GM19463 (cell line): ENCODE data around the gene CD7.
"Not testable (repeated sequence)": the region's sequence is repeated elsewhere in the genome, so short reads cannot be mapped to it uniquely, and the experiment has no call there.

Source experiments
- ATAC-seq: cut with Tn5 transposase; IDR thresholded peaks from one replicate; pipeline ENCODE4 v1.9.1; 2021; ENCODE audit warnings: mild to moderate bottlenecking, moderate library complexity; ENCODE audit not compliant: unreplicated experiment

The CD7 gene

DNA sequence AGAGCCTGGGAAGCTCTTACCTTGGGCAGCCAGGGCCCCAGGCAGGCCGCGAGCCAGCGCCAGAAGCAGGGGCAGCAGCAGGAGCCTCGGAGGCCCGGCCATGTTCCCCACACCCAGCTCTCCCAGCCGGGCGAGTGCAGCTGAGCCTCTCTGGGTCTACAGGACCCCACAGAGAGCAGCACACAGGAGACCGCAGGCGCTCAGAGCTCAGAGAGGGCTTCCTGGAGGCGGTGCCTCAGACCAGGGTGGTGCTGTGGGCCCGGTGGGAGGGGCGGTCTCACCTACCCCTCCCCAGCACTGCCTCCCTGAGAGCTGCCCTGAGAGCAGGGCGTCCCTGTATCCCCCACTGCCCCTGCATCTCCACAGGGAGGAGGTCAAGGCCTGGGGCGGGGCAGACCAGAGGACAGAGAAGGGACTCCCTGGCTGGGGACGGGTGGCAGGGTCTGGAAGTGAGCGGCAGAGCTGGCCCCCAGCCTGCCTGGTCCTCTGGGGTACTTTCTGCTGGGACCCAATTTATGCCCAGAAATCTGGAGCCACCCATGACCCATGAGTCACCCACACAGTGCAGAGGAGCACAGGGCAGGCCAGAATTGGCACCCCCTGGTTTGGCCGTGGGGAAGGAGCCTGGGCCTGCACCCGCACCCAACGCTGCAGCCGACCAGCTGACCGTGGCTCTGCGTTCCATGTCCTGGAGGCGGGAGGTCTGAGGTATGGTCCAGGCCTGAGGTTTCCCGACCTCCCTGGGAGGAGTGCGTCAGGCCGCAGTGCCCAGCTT is at the start of gene CD7:
Gene CD7 (minus strand): TSS at position 215 of the 775 bp plus-strand sequence. CDS start 113 bp downstream, at position 102.
- no peak for ATAC-seq

DNA sequence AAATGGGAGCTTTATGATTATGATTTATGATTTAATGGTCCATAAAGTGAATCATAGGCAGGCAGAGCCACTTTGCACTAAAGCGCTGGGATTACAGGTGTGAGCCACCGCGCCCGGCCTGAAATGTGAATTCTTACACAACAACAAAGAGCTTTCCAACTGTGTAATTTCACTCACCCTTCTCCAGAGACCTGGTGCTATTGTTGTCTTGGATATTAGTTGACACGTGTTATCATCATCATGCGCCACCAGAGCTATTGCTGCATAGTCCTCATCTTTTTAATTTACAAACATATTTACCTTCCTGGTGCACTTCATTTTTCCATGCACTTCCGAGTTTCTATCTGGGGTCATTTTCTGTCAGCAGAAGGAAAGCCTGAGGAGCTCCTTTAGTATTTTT is 49.3 kb upstream of the CD7 start:
- ATAC-seq = no peak

DNA sequence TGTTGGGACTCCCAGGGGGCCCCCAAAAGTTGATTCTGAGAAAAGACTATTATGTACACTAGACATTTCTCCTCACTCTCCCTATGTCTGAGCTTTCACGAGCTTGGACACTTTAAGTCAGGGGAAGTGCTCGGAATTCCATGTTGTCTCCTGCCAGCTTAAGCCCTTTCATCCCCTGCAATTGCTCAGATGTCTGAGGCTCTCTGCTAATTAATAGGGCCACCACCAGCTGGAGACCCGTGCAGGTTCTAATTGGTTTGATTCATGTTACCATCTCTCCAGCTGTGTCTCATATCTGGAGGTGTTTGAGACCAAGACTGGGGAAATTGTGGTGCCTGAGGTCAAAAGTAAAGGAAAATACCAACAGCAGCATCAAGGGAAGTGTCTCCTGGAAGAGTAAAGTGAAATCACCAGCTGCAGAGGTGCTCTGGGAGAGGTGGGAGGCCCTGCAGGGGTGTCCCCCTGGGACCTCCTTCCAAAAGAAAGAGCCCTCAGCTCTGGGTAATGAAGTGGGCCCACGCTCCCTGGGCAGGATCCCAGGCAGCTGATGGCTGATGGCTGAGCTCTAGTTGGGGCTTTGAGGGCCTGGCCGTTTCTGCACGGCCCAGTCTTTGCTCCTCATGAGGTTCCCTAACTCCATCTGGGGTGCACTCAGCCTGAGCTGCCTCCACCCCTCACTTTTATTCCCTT is 48.3 kb upstream of the CD7 start:
- ATAC-seq = no peak

DNA sequence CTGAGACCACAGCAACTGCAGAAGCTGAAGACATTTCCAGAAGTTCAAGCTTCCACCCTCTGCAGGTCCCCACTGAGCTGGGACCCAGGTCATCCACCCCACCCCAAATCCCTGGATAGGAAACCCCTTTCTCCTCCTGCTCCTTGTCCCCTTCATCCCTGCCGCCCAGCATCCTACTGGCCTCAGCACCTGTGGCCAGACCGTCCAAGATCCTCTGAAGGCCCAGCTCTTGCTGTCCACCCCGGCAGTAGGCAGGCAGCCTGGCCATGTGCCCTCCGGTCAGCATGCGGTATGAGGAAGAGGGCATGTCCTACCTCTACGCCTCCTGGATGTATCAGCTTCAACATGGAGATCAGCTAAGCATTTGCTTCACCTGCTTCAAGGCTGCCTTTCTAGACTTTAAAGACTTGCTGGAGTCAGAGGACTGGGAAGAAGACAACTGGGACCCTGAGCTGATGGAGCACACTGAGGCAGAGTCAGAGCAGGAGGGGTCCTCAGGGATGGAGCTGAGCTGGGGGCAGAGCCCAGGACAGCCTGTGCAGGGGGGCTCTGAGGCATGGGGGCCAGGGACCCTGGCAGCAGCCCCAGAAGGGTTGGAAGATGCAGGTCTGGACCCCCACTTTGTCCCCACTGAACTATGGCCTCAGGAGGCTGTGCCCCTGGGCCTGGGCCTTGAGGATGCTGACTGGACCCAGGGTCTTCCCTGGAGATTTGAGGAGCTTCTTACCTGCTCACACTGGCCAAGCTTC is 44.7 kb upstream of the CD7 start:
- no peak for ATAC-seq

DNA sequence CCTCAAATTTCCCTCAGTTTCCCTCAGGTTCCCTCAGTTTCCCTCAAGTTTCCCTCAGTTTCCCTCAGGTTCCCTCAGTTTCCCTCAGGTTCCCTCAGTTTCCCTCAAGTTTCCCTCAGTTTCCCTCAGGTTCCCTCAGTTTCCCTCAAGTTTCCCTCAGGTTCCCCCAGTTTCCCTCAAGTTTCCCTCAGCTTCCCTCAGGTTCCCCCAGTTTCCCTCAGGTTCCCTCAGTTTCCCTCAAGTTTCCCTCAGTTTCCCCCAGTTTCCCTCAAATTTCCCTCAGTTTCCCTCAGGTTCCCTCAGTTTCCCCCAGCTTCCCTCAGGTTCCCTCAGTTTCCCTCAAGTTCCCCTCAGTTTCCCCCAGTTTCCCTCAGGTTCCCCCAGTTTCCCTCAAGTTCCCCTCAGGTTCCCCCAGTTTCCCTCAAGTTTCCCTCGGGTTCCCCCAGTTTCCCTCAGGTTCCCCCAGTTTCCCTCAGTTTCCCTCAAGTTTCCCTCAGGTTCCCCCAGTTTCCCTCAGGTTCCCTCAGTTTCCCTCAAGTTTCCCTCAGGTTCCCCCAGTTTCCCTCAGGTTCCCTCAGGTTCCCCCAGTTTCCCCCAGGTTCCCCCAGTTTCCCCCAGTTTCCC is 42.2 kb upstream of the CD7 start:
- not testable (repeated sequence) for ATAC-seq

DNA sequence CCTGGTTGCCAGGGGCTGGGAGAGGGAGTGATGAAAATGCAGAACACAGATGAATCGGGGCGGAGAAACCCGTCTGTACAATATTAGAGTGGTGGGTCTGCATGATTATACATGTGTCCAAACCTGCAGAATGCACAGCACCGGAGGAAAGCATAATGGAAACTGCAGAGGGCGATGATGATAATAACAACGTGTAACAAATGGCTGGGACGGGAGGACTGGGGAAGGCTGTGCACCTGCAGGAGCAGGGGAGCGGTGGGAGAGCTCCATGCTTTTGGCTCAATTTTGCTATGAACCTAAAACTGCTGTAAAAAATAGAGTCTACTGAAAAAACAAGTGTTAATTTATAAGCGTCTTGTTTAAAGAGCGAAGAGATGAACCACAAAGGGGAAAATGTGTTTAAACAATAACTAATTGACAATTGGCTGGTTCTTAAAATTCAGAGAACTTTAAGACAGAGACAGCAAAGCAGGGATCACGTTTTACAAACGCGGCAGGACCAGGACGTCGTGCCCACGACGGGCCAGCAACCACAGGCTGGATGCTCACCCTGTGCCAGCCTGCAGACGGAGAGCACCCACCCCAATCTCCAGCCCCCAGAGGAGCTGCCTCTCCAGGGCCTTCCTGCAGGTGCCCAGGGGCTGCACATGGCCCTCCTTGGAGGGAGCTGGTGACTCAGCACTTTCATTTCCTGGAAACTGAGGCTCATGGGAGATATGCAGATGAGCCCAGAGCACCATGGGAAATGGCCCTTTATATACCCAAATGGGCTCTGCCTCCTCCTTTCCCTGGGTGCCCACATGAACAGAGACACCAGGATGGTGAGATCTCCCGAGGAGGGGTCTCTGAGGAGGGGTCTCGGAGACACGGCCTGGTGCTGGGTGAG is 41.3 kb upstream of the CD7 start, which contains the start of gene TEX19:
Gene TEX19 (plus strand): TSS at position 783 of the 886 bp plus-strand sequence. CDS start 2,904 bp downstream, outside the sequence.
- no peak for ATAC-seq

DNA sequence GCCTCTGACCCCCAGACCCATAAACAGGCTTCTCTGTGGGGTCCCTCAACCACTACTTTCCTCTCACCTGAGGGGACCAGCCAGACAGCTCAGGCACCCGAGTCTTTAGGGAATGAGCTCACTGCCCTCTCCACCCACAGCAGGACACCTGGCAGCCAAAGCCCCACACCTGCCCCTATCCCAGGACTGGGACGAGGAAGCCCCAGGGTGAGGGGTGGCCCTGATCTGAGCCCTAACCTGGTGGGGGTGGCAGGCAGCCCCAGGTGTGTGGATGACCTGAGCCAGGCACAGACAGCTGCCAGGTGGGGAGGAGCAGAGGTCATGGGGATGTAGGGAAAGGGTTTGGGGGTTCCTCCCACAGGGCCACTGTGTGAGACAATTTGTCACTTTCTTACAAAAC is 40.0 kb upstream of the CD7 start:
- no peak for ATAC-seq

DNA sequence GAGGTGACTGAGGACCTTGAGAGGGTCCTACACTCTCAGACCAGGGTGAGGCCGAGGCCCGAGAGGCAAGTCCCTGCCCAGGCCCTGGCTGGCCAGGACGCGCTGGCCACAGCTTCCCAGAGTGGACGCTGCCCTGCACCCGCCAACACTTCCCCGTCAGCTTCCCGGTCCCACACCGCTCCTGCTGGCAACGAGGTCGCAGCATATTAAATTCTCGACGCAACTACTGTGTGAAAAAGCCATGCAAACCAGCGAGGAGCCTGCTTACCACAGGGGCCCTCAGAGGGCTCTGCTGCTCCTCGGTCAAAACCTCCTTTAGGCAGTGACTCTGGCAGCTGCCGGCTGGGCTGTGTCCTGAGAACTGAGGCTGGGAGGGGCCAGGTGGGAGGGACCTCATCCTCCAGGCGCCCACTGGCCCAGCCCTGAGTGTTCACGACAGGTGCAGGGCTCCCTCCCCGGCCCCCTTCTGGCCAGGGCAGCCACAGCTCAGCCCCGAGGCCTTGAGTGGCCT is 39.5 kb upstream of the CD7 start:
- no peak for ATAC-seq

DNA sequence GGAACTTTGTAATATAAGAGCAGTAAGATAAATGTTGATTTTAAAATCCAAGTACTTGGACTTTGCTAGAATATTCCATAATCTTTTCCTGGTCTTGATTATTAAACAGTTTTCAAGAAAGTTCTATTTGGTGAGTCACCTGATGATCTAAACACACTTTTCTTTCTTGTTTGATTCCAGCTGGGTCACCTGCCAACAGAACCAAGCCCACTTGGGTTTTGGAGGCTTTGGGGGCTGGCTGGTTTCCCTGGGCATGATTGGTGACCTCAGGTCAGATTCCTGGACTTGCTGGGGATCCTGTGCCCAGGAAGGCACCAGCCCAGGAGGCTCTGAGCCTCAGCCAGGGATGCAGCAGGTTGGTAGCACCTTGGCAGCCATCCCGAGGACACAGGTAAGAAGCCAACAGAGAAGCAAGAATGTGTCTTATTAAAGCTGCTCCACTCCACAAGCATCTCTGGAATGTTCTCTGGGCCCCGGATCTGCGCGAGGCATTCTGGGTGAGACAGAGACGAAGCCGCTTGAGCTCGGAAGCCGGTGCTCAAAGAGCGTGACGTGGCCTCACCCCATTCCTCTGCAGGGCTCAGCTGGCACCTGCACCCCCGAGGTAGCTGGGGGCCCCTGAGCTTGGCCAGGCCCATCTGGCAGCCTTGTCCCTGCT is 38.5 kb upstream of the CD7 start:
- ATAC-seq = no peak

DNA sequence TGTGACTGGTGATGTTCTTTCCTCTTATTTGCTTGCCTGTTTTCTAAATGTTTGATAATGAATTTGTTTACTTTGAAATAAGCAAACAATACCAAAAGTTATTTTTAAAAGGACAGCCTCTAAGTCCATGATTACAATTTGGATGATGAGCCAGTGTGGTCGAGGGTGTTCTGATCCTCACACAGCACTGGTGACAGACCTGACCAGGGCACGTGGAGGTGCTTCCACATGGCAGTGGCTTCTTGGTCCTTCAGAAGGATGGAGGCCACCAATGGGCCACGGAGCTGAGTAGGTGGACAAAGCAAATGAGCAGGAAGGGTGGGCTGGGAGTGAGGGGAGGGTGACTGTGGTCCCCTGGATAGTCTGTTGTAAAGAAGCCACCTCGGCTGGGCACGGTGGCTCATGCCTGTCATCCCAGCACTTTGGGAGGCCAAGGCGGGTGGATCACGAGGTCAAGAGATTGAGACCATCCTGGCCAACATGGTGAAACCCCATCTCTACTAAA is 37.4 kb upstream of the CD7 start:
- no peak for ATAC-seq

DNA sequence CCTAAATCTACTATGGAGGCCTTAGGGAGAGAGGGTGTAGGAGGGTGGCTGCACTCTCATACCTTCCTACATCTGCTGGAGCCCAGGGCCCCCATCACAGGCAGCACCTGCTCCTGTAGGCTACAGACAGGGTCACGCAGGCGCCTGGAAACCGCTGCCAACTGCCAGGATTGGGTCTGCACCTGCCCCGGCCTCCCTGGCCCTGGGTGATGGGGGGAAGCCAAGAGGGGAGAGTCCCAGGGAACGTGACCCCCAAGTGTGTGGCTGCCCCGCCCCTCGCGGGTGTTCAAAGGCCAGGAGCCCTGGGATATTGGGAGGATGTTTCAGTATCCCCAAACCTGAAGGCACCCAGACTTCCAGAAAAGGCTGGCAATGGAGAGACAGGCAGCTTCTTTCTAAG is 36.1 kb upstream of the CD7 start:
- ATAC-seq = no peak

DNA sequence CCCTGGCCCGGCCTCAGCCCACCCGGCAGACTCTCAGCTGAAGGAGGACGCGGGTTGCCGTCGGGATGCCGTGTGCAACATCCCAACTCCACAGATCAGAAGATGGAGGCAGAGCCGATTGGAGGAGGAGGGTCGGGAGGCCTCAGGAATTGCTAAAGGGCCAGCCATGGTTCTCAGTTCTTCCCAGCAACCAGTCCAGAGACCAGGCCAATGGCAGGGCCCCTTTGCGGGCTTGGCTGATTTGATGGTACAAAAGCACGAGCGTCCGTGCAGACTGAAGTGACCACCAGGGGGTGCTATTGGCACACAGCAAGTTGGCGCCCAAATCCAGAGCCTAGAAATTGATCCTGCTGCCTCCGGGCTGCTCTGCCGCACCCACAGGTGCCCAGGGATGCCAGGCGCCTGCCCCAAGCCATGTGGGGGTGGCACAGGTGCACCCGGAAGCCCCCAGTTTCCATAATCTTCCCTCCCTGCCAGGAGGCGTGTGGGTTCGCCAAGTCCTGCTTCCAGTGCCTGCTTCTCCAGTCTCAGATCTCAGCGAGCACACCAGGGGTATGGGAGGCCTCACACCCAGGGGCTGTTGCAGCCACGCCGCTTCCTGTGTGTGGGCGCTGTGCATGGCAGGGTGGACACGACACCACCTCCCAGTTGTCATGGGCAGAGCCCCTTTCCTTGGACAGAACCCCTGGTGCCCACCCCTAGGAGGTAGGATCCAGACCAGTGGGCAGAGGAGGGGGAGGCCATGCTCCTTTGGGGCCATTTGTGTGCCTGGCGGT is 34.5 kb upstream of the CD7 start:
- no peak for ATAC-seq

DNA sequence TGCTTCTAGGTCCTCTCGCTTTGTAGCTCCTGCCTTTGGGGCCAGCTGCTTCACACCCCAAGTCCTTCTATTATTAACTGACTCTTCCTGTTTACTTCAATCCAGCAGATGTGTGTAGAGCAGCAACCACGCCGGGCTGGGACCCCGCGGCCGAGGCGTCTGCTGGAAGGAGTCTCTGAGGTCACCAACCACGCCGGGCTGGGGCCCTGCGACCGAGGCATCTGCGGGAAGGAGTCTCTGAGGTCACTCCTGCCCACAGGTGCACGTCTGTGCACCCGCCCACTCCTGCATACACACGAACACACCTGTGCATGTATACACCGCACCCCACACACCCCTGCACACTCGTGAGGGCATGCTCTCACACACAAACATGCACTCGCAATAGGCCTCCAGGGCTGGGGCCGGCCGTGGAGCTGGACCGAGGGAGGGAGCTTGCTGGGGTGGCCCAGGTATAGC is 33.9 kb upstream of the CD7 start:
- ATAC-seq = peak; percentile 47

DNA sequence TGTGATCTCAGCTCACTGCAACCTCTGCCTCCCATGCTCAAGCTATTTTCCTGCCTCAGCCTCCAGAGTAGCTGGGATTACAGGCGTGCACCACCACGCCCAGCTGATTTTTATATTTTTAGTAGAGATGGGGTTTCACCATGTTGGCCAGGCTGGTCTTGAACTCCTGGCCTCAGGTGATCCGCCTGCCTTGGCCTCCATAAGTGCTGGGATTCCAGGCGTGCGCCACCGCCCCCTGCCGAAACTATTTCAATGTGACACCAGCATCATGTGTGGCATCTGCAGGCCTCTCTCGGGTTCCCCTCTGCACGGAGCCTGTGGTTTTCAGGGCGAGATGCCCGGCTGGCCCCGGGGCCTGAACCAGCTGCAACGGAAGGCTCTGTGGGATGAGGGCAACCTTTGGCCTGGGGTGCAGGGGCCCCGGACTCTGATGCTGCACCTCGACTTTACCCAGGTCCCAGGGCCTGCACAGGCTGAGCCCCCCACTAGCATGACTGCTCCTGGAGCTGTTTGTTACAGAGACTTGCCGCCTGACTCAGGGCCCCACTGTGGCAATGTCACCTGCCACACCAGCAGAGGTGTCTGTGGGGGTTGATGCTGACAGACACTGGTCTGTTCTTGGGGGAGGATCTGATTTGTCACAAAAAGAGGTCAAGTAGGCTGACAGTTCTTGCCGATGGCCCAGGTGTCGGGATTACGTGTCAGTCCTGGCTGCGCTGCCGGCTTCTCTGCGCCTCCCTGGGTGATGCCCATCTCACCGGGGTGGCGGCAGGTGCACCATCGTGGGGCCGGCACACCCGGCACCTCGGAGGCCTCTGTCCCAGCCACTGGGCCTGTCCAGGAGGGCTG is 33.0 kb upstream of the CD7 start:
- no peak for ATAC-seq

DNA sequence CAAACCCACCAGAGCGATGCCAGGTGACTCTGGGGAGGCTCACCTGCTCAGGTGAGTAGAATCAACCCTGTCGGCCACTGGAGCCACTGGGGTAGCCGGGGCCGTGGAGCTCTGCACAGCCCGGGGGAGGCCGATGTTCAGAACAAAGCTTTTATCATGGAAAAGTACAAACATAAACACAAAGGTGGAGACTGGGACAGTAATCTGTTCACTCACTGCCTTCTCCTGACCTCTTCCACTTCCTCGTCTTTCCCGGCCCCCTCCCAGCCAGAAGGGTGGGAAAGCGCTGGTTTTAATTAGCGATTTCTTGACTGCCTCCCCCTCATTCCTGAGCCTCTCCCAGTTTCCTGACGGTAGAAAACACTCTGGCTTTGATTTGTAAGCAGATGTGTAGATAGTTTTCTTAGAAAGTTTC is 31.9 kb upstream of the CD7 start:
- no peak for ATAC-seq

DNA sequence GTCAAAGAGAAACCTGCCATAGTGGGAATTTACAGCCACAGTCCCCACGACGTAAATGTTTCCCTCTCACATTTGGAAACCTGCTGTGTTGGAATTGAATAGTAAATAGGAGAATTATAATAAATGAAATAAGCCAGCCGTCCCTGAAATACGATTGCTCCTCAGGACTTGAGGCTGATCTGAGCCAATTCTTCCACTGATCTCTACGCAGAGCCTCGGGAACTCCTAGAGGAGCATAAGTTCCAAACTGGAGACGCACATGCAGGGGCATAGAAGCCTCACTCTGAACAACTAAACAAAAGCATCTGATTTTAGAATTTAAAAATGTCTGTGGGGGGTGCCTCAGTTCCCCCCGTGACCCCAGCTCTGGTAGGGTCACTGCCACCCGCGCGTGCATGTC is 31.5 kb upstream of the CD7 start:
- ATAC-seq = no peak

DNA sequence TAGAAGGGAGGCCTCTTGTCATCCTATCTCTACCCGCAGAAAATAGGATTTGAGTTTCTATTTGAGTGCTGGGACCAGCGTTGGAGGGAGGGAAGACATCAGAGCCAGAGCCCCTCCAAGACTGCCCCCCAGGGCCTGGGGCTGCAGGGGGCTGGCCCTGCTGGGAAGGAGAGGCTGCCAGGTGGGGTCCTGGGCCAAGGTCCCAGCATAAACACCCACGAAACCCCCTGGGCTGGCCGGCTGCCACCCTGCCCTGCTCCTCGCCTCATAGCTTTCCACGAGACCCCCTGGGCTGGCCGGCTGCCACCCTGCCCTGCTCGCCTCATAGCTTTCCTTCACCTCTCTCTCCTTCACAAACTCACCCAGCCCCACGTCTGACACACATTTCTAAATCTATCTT is 31.0 kb upstream of the CD7 start:
- ATAC-seq = no peak
